ENCODE measurements around the gene TCL1B. TPM values are rescaled to one million over a fixed set of nuclear protein-coding genes. Genes with fewer than 3 reads are reported as not detected.

The TCL1B gene
- total and polyA plus RNA-seq, 3 donors from 2014 or later, result 3.7 to 5.6 (median 5.1) TPM

DNA sequence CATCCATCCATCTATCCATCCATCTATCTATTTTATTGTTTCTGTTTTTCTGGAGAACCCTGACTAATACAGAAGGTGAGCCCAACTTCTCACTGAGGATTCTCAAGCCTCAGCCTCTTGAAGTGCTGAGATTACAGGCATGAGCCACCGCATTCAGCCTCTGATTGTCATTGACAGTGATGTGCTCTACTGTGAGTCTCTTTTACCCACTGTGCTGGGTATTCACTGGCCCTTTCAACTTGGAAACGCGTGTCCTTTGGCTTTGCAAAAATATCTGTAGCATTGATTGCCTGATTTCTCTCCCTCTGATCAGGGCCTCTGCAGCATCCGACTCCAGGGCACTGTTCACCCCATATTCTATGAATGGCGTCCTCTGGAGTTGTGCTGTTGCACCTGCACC, 29.6 kb upstream of the TCL1B start:
- WGBS, 2 donors, result 89 to 92% methylated on average over 5 of the region's 5 CpGs

DNA sequence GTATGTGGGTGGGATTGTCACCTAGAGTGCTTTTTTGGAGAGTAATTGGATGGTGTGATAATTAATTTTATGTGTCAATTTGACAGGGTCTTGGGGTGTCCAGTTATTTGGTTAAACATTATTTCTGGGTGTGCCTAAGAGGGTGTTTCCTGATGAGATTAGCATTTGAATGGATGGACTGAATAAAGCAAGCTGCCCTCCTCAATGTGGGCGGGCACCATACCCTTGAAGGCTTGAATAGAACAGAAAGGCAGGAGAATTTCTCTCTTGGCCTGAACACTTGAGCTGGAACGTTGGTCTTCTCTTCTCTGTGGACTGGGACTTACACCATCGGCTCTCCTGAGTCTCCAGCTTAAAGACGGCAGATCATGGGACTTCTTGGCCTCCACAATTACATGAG, 28.8 kb upstream of the TCL1B start:
- no peak for DNase-seq
- H3K27ac ChIP-seq, result no peak overlapping the region
- no peaks in the 10 kb centered on the region for H3K4me1 ChIP-seq
- H3K36me3 ChIP-seq (ENCODE audit: low read depth, missing control alignments), result no peaks in the 10 kb centered on the region
- intact Hi-C loops (cut with DNase I; ENCODE audit: low total_unique reads), result no loop called here
- WGBS, 2 donors, result 82 to 88% methylated on average over 4 of the region's 4 CpGs
- H3K27me3 ChIP-seq, result no peaks in the 10 kb centered on the region
- no peak for TF ChIP-seq POLR2A (IDR thresholded peaks at IDR 0.05)
- no peak overlapping the region for H3K4me3 ChIP-seq
- no peaks in the 10 kb centered on the region for H3K9me3 ChIP-seq

More for the DNA sequence above, 29.6 kb upstream of the TCL1B start:
- intact Hi-C loops (cut with DNase I; ENCODE audit: low total_unique reads), result no loop called here
- Histone ChIP-seq H3K4me3 (no peak overlapping the region), H3K36me3 (ENCODE audit: low read depth, missing control alignments) (no peaks in the 10 kb centered on the region), H3K9me3 (no peaks in the 10 kb centered on the region), H3K27ac (no peak overlapping the region), H3K27me3 (no peaks in the 10 kb centered on the region), H3K4me1 (no peaks in the 10 kb centered on the region)
- TF ChIP-seq CTCF (IDR thresholded peaks at IDR 0.05) (no peak), POLR2A (IDR thresholded peaks at IDR 0.05) (no peak)
- no peak for DNase-seq

GRCh38 chr14:95659293-95659989, 26.8 kb upstream of the TCL1B start:
- Histone ChIP-seq H3K27ac (no peak overlapping the region), H3K9me3 (no peaks in the 10 kb centered on the region), H3K36me3 (ENCODE audit: low read depth, missing control alignments) (no peaks in the 10 kb centered on the region), H3K4me3 (no peak overlapping the region), H3K4me1 (no peaks in the 10 kb centered on the region), H3K27me3 (no peaks in the 10 kb centered on the region)
- WGBS, 2 donors, result 60 to 61% methylated on average over 7 of the region's 7 CpGs
- DNase-seq, result no peak
- no peak for TF ChIP-seq POLR2A (IDR thresholded peaks at IDR 0.05)
- TF ChIP-seq CTCF (IDR thresholded peaks at IDR 0.05), result no peak
- intact Hi-C loops (cut with DNase I; ENCODE audit: low total_unique reads), result no loop called here

GRCh38 chr14:95659990-95660385, 26.2 kb upstream of the TCL1B start:
- DNase-seq, result no peak
- no peak for TF ChIP-seq CTCF (IDR thresholded peaks at IDR 0.05)
- TF ChIP-seq POLR2A (IDR thresholded peaks at IDR 0.05), result no peak
- intact Hi-C loops (cut with DNase I; ENCODE audit: low total_unique reads), result no loop called here
- no peaks in the 10 kb centered on the region for H3K36me3 ChIP-seq (ENCODE audit: low read depth, missing control alignments)
- no peaks in the 10 kb centered on the region for H3K27me3 ChIP-seq
- H3K9me3 ChIP-seq, result no peaks in the 10 kb centered on the region
- no peaks in the 10 kb centered on the region for H3K4me1 ChIP-seq
- WGBS, 2 donors, result 51 to 80% methylated on average over 5 of the region's 5 CpGs
- H3K4me3 ChIP-seq, result no peak overlapping the region
- no peak overlapping the region for H3K27ac ChIP-seq

- intact Hi-C loops (cut with DNase I; ENCODE audit: low total_unique reads), result no loop called here
- Histone ChIP-seq H3K27ac (no peak overlapping the region), H3K9me3 (no peaks in the 10 kb centered on the region), H3K27me3 (no peaks in the 10 kb centered on the region), H3K4me3 (no peak overlapping the region), H3K36me3 (ENCODE audit: low read depth, missing control alignments) (no peaks in the 10 kb centered on the region), H3K4me1 (no peaks in the 10 kb centered on the region)
- WGBS, 2 donors, result 41 to 44% methylated on average over 12 to 13 of the region's 13 CpGs
- no peak for DNase-seq
- TF ChIP-seq CTCF (IDR thresholded peaks at IDR 0.05) (no peak), POLR2A (IDR thresholded peaks at IDR 0.05) (no peak)
Measured at GRCh38 chr14:95660651-95661515, 25.3 kb upstream of the TCL1B start.
